BLaER1 treated with 17β-estradiol and CSF1 and Interleukin-3, amounts not matched to agents 10 nM and 100 nM (cell line): ENCODE results near the gene FPGS.
"Not testable (repeated sequence)": the region's sequence is repeated elsewhere in the genome, so short reads cannot be mapped to it uniquely, and the experiment has no call there.

Experiments
- H3K27ac ChIP-seq, 11 experiments: shearing (Covaris generic); formaldehyde crosslinking; 2 replicates each; pipeline ENCODE4 v1.8.1; 2022
- H3K27me3 ChIP-seq, 11 experiments: shearing (Covaris generic); formaldehyde crosslinking; 2 replicates each; pipeline ENCODE4 v1.8.1; 2022
- H3K36me3 ChIP-seq, 11 experiments: shearing (Covaris generic); formaldehyde crosslinking; 2 replicates each; pipeline ENCODE4 v1.8.1; 2022
- H3K4me1 ChIP-seq, 10 experiments: shearing (Covaris generic); formaldehyde crosslinking; 2 replicates each; pipeline ENCODE4 v1.8.1; 2022
- H3K4me2 ChIP-seq, 11 experiments: shearing (Covaris generic); formaldehyde crosslinking; 2 replicates each; pipeline ENCODE4 v1.8.1; 2022
- H3K4me3 ChIP-seq, 10 experiments: shearing (Covaris generic); formaldehyde crosslinking; 2 replicates each; pipeline ENCODE4 v1.8.1; 2022
- H3K9ac ChIP-seq, 11 experiments: shearing (Covaris generic); formaldehyde crosslinking; 2 replicates each; pipeline ENCODE4 v1.8.1; 2022
- H3K9me3 ChIP-seq, 11 experiments: shearing (Covaris generic); formaldehyde crosslinking; replicated peaks in 1 of 11; 2 replicates each; pipeline ENCODE4 v1.8.1; 2022
- H4K20me1 ChIP-seq, 11 experiments: shearing (Covaris generic); formaldehyde crosslinking; 2 replicates each; pipeline ENCODE4 v1.8.1; 2022
- Cebpa-rat ChIP-seq, 11 experiments: shearing (Covaris generic); IDR thresholded peaks; 2 replicates each; pipeline ENCODE4 v1.8.1; 2022

Gene FPGS

GRCh38 chr9:127825319-127826051, 22.8 kb downstream of the FPGS start:
- H3K4me1 ChIP-seq: peaks cover 21 to 60% (median 47%) of the 10 kb centered on the region in 10 experiments
- H3K4me2 ChIP-seq: peak overlapping the region in 9 of 11 experiments; percentile 4 to 64 (median 39); a peak in 14 of 22 replicates
- no peaks in the 10 kb centered on the region for H3K9me3 ChIP-seq
- no peak overlapping the region for H3K4me3 ChIP-seq
- H3K27me3 ChIP-seq: no peaks in the 10 kb centered on the region
- TF ChIP-seq Cebpa-rat (IDR thresholded peaks at IDR 0.05): no peak
- peaks cover 65 to 98% (median 90%) of the 10 kb centered on the region in 11 experiments for H3K36me3 ChIP-seq
- H3K9ac ChIP-seq: peak overlapping the region in 2 of 11 experiments; percentile 11 to 16; a peak in 2 of 22 replicates
- H4K20me1 ChIP-seq: peaks cover 0 to 61% (median 14%) of the 10 kb centered on the region in 11 experiments; a peak in 10 of 22 replicates
- H3K27ac ChIP-seq: no peak overlapping the region

DNA sequence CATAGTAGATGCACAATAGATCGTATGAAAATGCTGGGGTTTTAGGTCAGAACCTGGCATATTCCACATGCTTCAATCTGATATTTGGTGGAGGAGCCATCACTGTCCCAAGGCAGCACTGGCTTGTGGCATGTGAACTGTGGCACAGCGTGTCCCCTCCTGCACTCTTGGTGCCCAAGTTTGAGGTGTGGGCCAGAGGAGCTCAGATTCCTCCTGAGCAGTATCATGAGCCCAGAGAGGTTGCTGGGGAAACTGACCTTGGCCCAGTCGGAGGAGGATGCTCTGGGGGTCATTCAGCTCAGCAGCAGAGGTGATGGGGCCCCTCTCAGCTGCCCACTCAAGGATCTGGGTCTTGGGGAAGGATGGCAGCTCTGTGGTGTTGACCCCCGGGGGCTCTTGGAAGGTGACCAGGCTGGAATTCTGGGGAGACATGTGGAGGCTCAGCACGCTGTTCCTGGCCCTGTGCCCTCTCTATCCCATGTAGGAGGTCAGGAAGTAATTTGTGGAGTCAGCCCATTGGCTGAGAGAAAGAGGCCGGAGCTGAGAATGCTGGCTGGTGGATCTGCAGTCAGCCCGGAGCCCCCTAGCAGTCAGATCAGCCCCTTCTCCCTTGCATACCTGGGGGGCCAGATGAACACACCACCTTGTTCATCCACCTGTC, 23.7 kb downstream of the FPGS start:
- Histone ChIP-seq H3K27me3 (no peaks in the 10 kb centered on the region), H4K20me1 (peaks cover 0 to 54% (median 14%) of the 10 kb centered on the region in 11 experiments; a peak in 10 of 22 replicates), H3K9me3 (no peaks in the 10 kb centered on the region), H3K4me3 (no peak overlapping the region), H3K27ac (no peak overlapping the region), H3K36me3 (peaks cover 60 to 98% (median 82%) of the 10 kb centered on the region in 11 experiments), H3K4me2 (peak overlapping the region in 9 of 11 experiments; percentile 4 to 64 (median 39); a peak in 15 of 22 replicates), H3K9ac (peak overlapping the region in 4 of 11 experiments; percentile 3 to 17 (median 15); a peak in 5 of 22 replicates), H3K4me1 (peaks cover 21 to 66% (median 56%) of the 10 kb centered on the region in 10 experiments)
- TF ChIP-seq Cebpa-rat (IDR thresholded peaks at IDR 0.05): no peak

DNA sequence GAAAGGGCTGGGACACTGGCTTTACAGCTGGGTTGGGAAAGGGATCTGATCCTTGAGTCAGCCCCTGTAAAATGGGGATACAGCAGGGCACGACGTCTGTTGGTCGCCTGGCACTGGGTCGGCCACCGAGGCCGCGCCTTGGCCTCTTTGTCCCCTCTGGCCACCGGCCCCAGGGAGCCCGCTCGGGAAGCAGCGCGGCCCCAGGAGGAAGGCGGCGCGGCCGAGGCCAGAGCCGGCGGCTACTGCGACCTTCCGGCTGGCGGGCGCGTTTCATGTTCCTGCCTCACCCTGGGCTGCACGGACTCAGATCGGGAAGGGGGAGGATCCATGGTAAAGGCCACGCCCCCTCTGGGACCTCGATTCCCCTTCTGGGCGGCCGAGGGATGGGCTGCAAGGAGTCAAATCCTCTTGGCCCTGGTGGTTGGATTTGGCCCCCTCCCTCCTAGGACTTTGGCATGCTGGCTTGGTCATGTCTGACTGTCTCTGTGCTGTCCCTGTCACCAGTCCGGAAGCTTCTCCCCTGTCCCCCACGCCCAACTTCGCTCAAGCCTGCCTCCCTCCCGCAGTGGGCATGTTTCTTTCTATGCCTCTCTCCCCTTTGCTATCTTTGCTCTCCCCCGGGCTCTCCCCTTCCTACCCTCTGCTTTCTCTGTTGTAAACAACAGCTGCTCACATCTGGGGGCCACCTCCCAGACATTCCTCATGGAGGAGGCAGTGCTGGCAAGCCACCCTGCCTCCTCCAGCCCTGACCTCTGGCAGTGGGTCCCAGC, 25.8 kb downstream of the FPGS start:
- H4K20me1 ChIP-seq: peaks cover 0 to 49% (median 14%) of the 10 kb centered on the region in 11 experiments; a peak in 10 of 22 replicates
- H3K4me2 ChIP-seq: peak overlapping the region in 4 of 11 experiments; percentile 10 to 29 (median 18); a peak in 3 of 22 replicates
- H3K27ac ChIP-seq: peak overlapping the region in 2 of 11 experiments; percentile 10 to 27; a peak in 2 of 22 replicates
- peaks cover 37 to 87% (median 76%) of the 10 kb centered on the region in 10 experiments for H3K4me1 ChIP-seq
- no peaks in the 10 kb centered on the region for H3K27me3 ChIP-seq
- no peak overlapping the region for H3K4me3 ChIP-seq
- no peak for TF ChIP-seq Cebpa-rat (IDR thresholded peaks at IDR 0.05)
- no peaks in the 10 kb centered on the region for H3K9me3 ChIP-seq
- peak overlapping the region in 2 of 11 experiments; percentile 3 to 49; a peak in 2 of 22 replicates for H3K9ac ChIP-seq
- peaks cover 59 to 91% (median 74%) of the 10 kb centered on the region in 11 experiments for H3K36me3 ChIP-seq

- no peak for TF ChIP-seq Cebpa-rat (IDR thresholded peaks at IDR 0.05)
- no peaks in the 10 kb centered on the region for H3K27me3 ChIP-seq
- H3K4me2 ChIP-seq: peak overlapping the region in 7 of 11 experiments; percentile 2 to 31 (median 12); a peak in 5 of 22 replicates
- peaks cover 51 to 82% (median 65%) of the 10 kb centered on the region in 11 experiments for H3K36me3 ChIP-seq
- H3K4me3 ChIP-seq: no peak overlapping the region
- peaks cover 0 to 50% (median 14%) of the 10 kb centered on the region in 11 experiments; a peak in 10 of 22 replicates for H4K20me1 ChIP-seq
- peak overlapping the region in 2 of 11 experiments; percentile 3 to 49; a peak in 2 of 22 replicates for H3K9ac ChIP-seq
- no peaks in the 10 kb centered on the region for H3K9me3 ChIP-seq
- peaks cover 44 to 95% (median 85%) of the 10 kb centered on the region in 10 experiments for H3K4me1 ChIP-seq
- no peak overlapping the region for H3K27ac ChIP-seq
These were observed 26.7 kb downstream of the FPGS start for GRCh38 chr9:127829205-127829906.

DNA sequence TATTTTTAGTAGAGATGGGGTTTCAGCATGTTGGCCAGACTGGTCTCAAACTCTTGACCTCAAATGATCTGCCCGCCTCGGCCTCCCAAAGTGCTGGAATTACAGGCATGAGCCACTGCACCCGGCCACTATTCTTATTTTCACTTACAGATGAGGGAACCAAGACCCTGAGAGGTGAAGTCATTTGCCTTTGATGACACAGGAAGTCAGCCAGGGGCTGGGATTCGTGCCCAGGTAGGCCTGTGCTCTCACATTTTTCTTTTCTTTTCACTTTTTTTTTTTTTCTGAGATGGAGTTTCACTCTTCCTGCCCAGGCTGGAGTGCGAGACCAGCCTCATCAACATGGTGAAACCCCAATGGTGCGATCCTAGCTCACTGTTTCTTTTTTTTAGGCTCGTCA, 29.6 kb downstream of the FPGS start:
- Histone ChIP-seq H3K9me3 (no peaks in the 10 kb centered on the region), H3K4me2 (peak overlapping the region in 7 of 11 experiments; percentile 2 to 95 (median 46); a peak in 7 of 22 replicates), H4K20me1 (peaks cover 0 to 58% (median 0%) of the 10 kb centered on the region in 11 experiments; a peak in 11 of 22 replicates), H3K9ac (peak overlapping the region in 1 of 11 experiments; percentile 15; a peak in 1 of 22 replicates), H3K36me3 (peaks cover 25 to 60% (median 57%) of the 10 kb centered on the region in 11 experiments), H3K27ac (peak overlapping the region in 1 of 11 experiments; percentile 23; a peak in 2 of 22 replicates), H3K4me1 (peaks cover 52 to 99% (median 88%) of the 10 kb centered on the region in 10 experiments), H3K4me3 (no peak overlapping the region), H3K27me3 (no peaks in the 10 kb centered on the region)
- no peak for TF ChIP-seq Cebpa-rat (IDR thresholded peaks at IDR 0.05)

DNA sequence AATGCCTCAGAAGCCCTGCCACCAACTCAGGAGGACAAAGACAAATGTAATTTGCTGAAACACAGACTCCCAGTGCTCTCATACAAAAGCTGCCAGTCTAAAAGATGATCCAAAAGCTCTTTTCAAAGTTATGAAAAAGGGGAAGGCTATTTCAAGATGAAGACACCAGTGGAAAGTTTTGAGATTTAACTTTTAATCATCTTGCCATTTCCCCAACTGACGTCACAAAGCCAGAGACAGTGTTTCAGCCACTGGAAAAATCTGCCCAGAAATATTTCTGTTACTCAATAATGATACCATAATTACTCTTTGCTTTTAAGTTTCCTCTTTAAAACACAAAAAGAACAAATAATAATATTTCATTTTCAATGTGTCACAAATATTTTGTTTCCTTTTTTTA, 30.9 kb downstream of the FPGS start:
- no peaks in the 10 kb centered on the region for H3K27me3 ChIP-seq
- peaks cover 0 to 60% (median 11%) of the 10 kb centered on the region in 11 experiments; a peak in 12 of 22 replicates for H4K20me1 ChIP-seq
- no peak for TF ChIP-seq Cebpa-rat (IDR thresholded peaks at IDR 0.05)
- H3K9me3 ChIP-seq: no peaks in the 10 kb centered on the region
- H3K4me3 ChIP-seq: peak overlapping the region in 1 of 10 experiments; percentile 19; a peak in 1 of 20 replicates
- peak overlapping the region in 5 of 11 experiments; percentile 15 to 97 (median 94); a peak in 7 of 22 replicates for H3K27ac ChIP-seq
- peaks cover 65 to 100% (median 94%) of the 10 kb centered on the region in 10 experiments for H3K4me1 ChIP-seq
- peak overlapping the region in 10 of 11 experiments; percentile 2 to 95 (median 28); a peak in 13 of 22 replicates for H3K4me2 ChIP-seq
- H3K9ac ChIP-seq: peak overlapping the region in 3 of 11 experiments; percentile 38 to 85 (median 83); a peak in 6 of 22 replicates
- peaks cover 15 to 56% (median 44%) of the 10 kb centered on the region in 11 experiments for H3K36me3 ChIP-seq

DNA sequence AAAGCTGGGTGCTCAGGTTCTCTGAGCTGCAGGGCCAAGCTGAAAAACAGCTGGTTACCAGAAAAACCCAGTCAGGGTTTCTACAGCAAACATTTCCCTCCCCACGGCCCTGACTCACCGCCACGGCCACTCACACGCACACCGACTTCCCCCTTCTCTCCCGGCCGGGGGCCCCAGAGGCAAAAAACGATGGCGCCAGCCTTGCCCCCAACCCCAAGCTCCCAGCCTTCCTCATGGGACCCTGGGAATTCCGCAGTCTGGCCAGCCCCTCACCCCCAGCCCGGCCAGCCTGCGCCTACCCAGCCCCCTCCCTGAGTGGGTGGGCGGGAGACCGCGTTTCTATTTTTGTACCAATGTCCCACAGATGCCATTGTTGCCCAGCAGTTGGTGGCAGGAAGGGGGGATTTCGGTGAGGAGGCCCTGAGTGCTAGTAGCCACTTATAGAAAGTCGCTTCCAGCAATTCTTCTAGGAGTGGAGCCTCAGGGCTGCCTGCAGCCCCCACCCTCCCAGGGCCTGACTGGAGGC, 33.4 kb downstream of the FPGS start:
- H4K20me1 ChIP-seq: peaks cover 0 to 68% (median 29%) of the 10 kb centered on the region in 11 experiments; a peak in 14 of 22 replicates
- H3K27me3 ChIP-seq: no peaks in the 10 kb centered on the region
- no peaks in the 10 kb centered on the region for H3K9me3 ChIP-seq
- TF ChIP-seq Cebpa-rat (IDR thresholded peaks at IDR 0.05): no peak
- H3K4me1 ChIP-seq: peaks cover 90 to 100% (median 96%) of the 10 kb centered on the region in 10 experiments
- peak overlapping the region; percentile 57 to 97 (median 75) for H3K27ac ChIP-seq
- H3K4me3 ChIP-seq: peak overlapping the region in 6 of 10 experiments; percentile 6 to 36 (median 24); a peak in 6 of 20 replicates
- peak overlapping the region; percentile 2 to 85 (median 60); a peak in 21 of 22 replicates for H3K9ac ChIP-seq
- H3K36me3 ChIP-seq: peaks cover 12 to 57% (median 36%) of the 10 kb centered on the region in 11 experiments
- peak overlapping the region; percentile 76 to 95 (median 87) for H3K4me2 ChIP-seq

DNA sequence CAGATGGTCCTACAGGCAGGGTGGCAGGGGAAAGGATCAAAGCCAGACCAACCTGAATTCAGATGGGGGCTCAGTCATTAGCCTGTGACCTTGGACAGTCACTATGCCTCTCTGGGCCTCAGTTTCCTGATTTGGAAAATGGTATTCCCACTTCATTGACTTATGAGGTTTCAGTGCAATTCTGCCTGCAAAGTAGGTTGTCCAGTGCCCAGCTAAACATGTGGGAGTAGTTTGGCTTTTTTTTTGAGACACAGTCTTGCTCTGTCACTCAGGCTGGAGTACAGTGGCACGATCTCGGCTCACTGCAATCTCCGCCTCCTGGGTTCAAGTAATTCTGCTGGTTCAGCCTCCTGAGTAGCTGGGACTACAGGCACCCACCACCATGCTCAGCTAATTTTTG, 33.9 kb downstream of the FPGS start:
- Histone ChIP-seq H3K27ac (peak overlapping the region; percentile 57 to 97 (median 75)), H3K36me3 (peaks cover 18 to 62% (median 36%) of the 10 kb centered on the region in 11 experiments), H4K20me1 (peaks cover 0 to 71% (median 29%) of the 10 kb centered on the region in 11 experiments; a peak in 14 of 22 replicates), H3K9ac (peak overlapping the region in 10 of 11 experiments; percentile 47 to 85 (median 60); a peak in 19 of 22 replicates), H3K4me2 (peak overlapping the region; percentile 76 to 95 (median 87)), H3K4me3 (peak overlapping the region in 6 of 10 experiments; percentile 6 to 36 (median 18); a peak in 6 of 20 replicates), H3K4me1 (peaks cover 93 to 100% (median 96%) of the 10 kb centered on the region in 10 experiments)
- H3K27me3 ChIP-seq, H3K9me3 ChIP-seq: not testable (repeated sequence)
